AG09309 (cell line): ENCODE measurements around the gene RHOV.
"Not testable (repeated sequence)": the region's sequence is repeated elsewhere in the genome, so short reads cannot be mapped to it uniquely, and the experiment has no call there.

Experiments
- DNase-seq: peaks from one replicate; pipeline ENCODE4 v3.0.0-alpha.2; 2010; ENCODE audit warnings: low read depth
- H3K4me3 ChIP-seq: 2 replicates; pipeline ENCODE4 v1.5.1; 2011; ENCODE audit warnings: mild to moderate bottlenecking, low read depth, low read length, moderate library complexity; ENCODE audit not compliant: control insufficient read depth
- TF ChIP-seq, protein P1 (sequence below): IDR thresholded peaks from 2 replicates; pipeline ENCODE4 v1.5.1; 2011; ENCODE audit warnings: mild to moderate bottlenecking, low read depth, low read length, inconsistent platforms; ENCODE audit not compliant: insufficient read depth, control insufficient read depth; ENCODE audit errors: missing control alignments

Gene RHOV

GRCh38 chr15:40872791-40873693 lies 992 bp downstream of the RHOV start:
- TF ChIP-seq, protein P1, sequence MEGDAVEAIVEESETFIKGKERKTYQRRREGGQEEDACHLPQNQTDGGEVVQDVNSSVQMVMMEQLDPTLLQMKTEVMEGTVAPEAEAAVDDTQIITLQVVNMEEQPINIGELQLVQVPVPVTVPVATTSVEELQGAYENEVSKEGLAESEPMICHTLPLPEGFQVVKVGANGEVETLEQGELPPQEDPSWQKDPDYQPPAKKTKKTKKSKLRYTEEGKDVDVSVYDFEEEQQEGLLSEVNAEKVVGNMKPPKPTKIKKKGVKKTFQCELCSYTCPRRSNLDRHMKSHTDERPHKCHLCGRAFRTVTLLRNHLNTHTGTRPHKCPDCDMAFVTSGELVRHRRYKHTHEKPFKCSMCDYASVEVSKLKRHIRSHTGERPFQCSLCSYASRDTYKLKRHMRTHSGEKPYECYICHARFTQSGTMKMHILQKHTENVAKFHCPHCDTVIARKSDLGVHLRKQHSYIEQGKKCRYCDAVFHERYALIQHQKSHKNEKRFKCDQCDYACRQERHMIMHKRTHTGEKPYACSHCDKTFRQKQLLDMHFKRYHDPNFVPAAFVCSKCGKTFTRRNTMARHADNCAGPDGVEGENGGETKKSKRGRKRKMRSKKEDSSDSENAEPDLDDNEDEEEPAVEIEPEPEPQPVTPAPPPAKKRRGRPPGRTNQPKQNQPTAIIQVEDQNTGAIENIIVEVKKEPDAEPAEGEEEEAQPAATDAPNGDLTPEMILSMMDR, result no peak
- H3K4me3 ChIP-seq, result peak overlapping the region; percentile 34
- DNase-seq, result no peak

DNA sequence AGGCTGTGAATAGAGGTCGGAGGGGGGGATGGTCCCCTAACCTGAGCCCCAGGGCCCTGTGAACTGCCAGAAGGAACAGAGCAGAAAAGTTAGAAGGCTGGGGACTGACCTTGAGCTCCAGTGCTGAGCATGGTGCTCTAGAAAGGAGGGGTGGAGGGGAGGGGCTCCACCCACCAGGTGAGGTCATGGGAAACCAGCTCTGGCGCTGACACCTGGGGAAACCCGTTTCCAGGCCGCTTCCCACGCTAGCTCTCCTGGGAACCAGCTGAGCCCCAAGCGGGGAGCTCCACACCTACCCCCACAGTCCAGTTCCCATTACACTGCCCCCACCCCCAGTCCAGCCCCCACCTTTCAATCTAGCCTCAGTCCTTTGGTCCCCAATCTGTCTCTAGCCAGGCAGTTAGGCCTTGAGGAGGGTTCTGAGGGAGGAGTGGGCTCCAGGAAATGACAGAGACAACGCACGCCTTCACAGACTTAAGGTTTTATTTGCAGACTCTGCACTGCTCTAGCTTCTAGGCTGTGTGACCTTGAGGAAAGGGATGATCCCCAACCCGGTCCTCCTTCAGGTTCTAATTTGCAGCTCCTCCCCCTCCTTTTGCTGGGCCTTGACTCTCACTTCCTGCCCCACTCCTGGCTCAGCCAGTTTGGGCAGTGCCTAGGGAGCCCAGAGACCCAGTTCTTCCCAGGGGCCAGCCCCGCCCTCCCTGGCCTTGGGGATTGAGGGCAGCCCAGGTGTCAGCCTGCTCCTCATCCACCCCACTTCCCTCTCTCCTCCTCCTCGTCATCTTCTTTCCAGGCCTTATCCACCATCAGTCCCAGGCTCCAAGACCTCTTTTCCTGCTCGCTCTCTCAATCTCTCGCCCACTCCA lies 2.1 kb downstream of the RHOV start:
- no peak for DNase-seq
- TF ChIP-seq, protein P1, result no peak
- H3K4me3 ChIP-seq, result no peak overlapping the region

- no peak overlapping the region for H3K4me3 ChIP-seq
- DNase-seq, result no peak
- TF ChIP-seq, protein P1, result no peak
Observed at GRCh38 chr15:40870716-40871115, 3.3 kb downstream of the RHOV start.

- DNase-seq, result no peak
- TF ChIP-seq, protein P1, result no peak
- H3K4me3 ChIP-seq, result no peak overlapping the region
Observed at GRCh38 chr15:40869686-40870085, 4.3 kb downstream of the RHOV start.

GRCh38 chr15:40867199-40867598 lies 6.8 kb downstream of the RHOV start:
- TF ChIP-seq, protein P1, result no peak
- no peak for DNase-seq
- H3K4me3 ChIP-seq, result no peak overlapping the region

GRCh38 chr15:40863660-40864270 lies 10.3 kb downstream of the RHOV start:
- TF ChIP-seq, protein P1, result no peak
- no peak for DNase-seq
- H3K4me3 ChIP-seq, result no peak overlapping the region

GRCh38 chr15:40861147-40861546 lies 12.9 kb downstream of the RHOV start:
- DNase-seq, H3K4me3 ChIP-seq: not testable (repeated sequence)
